Measurements from ENCODE around the gene GDF11. TPM values are rescaled to one million over a fixed set of nuclear protein-coding genes. Genes with fewer than 3 reads are reported as not detected.
A peak's percentile ranks its signal among the peaks of the same experiment; 100 is the strongest.

The GDF11 gene
- total RNA-seq, 1 experiment from 2014 or later = 31.8 TPM

GRCh38 chr12:55720894-55721444 is 22.0 kb upstream of the GDF11 start:
- Histone ChIP-seq H3K56ac (ENCODE audit: insufficient read length, low read depth, low read length) (no peak overlapping the region), H2BK120ac (ENCODE audit: low read depth, low read length, poor library complexity, severe bottlenecking) (no peak overlapping the region), H3K18ac (ENCODE audit: insufficient read length, low read depth, low read length) (no peak overlapping the region), H2BK20ac (ENCODE audit: low read depth, low read length, poor library complexity, severe bottlenecking) (no peak overlapping the region), H3K14ac (ENCODE audit: insufficient read depth, low read length) (no peak overlapping the region), H3K23me2 (ENCODE audit: insufficient read length, low read depth, low read length, poor library complexity, severe bottlenecking) (peaks cover 9% of the 10 kb centered on the region), H3K4me2 (ENCODE audit: insufficient read depth, insufficient read length, low read length) (no peak overlapping the region), H2BK15ac (ENCODE audit: low read depth, low read length) (no peak overlapping the region), H4K20me1 (ENCODE audit: control insufficient read depth, insufficient read depth, insufficient read length) (no peaks in the 10 kb centered on the region), H4K91ac (ENCODE audit: insufficient read length, low read depth, low read length) (no peak overlapping the region), H4K5ac (ENCODE audit: insufficient read length, low read depth, low read length) (no peak overlapping the region), H2AFZ (ENCODE audit: low read length) (no peak overlapping the region), H3K9me3 (ENCODE audit: control insufficient read depth, low read depth, low read length) (no peaks in the 10 kb centered on the region), H3K4me1 (ENCODE audit: insufficient read depth, low read length) (peaks cover 13% of the 10 kb centered on the region; the same call in 1 of the 2 replicates), H3K9ac (ENCODE audit: extremely low read depth, insufficient read length, low read length) (no peak overlapping the region), H3K27me3 (ENCODE audit: insufficient read depth, low read length) (no peaks in the 10 kb centered on the region), H2AK5ac (ENCODE audit: insufficient read length, low read length) (no peak overlapping the region), H3K23ac (ENCODE audit: insufficient read length, low read depth, low read length) (no peak overlapping the region), H2BK5ac (ENCODE audit: insufficient read length, low read length) (no peak overlapping the region), H3K27ac (ENCODE audit: insufficient read length, low read depth, low read length) (no peak overlapping the region), H3K79me2 (ENCODE audit: insufficient read depth, low read length) (no peaks in the 10 kb centered on the region), H3K4ac (ENCODE audit: low read depth, low read length) (no peak overlapping the region), H3T11ph (ENCODE audit: low read length) (no peak overlapping the region), H3K79me1 (ENCODE audit: insufficient read depth, low read depth, low read length, poor library complexity, severe bottlenecking) (no peaks in the 10 kb centered on the region), H4K8ac (replicated peaks; ENCODE audit: insufficient read length, low read depth, low read length) (no peak overlapping the region), H2BK12ac (ENCODE audit: insufficient read length, low read depth, low read length) (no peak overlapping the region)
- H3K4me3 Mint-ChIP-seq = no peak overlapping the region
- no peaks in the 10 kb centered on the region; a peak in 2 of 5 replicates for H3K9me3 Mint-ChIP-seq
- peak; percentile 84 for DNase-seq
- no CpG with 5 or more reads among the region's 9 CpGs for WGBS (ENCODE audit: extremely low coverage, insufficient read length, low lambda C conversion rate)
- peaks cover 38 to 42% of the 10 kb centered on the region in 2 experiments for H3K4me1 Mint-ChIP-seq
- H3K27ac Mint-ChIP-seq = peak overlapping the region in 1 of 3 experiments; percentile 75; a peak in 3 of 7 replicates
- peaks cover 10 to 38% (median 30%) of the 10 kb centered on the region in 3 experiments; a peak in 6 of 7 replicates for H3K36me3 Mint-ChIP-seq (ENCODE audit: insufficient read depth in 1 of 3, low read depth in 3 of 3)
- TF ChIP-seq CTCF (conservative IDR thresholded peaks at IDR 0.05) = peak; percentile 68
- H3K27me3 Mint-ChIP-seq (ENCODE audit: low read depth) = no peaks in the 10 kb centered on the region; the same call in 1 of the 2 replicates
